NK-92 (cell line): ENCODE measurements around the gene SCN1B.

ENCODE experiments used
- DNase-seq: peaks from one replicate; lab custom pipeline; 2025; ENCODE audit not compliant: unreplicated experiment; lab: John Stamatoyannopoulos, UW

Gene SCN1B

GRCh38 chr19:35051796-35052195 lies 21.5 kb downstream of the SCN1B start:
- DNase-seq: no peak

GRCh38 chr19:35052599-35053190 lies 22.4 kb downstream of the SCN1B start:
- DNase-seq: no peak

GRCh38 chr19:35053667-35054293 lies 23.5 kb downstream of the SCN1B start:
- DNase-seq: no peak

- no peak for DNase-seq
These were observed 24.4 kb downstream of the SCN1B start for GRCh38 chr19:35054626-35055025.

GRCh38 chr19:35055715-35056179 lies 25.5 kb downstream of the SCN1B start:
- no peak for DNase-seq

GRCh38 chr19:35056513-35057063 lies 26.3 kb downstream of the SCN1B start:
- DNase-seq: no peak

GRCh38 chr19:35058370-35058769 lies 28.1 kb downstream of the SCN1B start:
- DNase-seq: no peak

GRCh38 chr19:35059006-35059798 lies 28.9 kb downstream of the SCN1B start:
- no peak for DNase-seq

- DNase-seq: no peak
These were observed 29.5 kb downstream of the SCN1B start for GRCh38 chr19:35059799-35060091.

GRCh38 chr19:35060160-35060855 lies 30.0 kb downstream of the SCN1B start:
- no peak for DNase-seq

- DNase-seq: no peak
These were observed 31.5 kb downstream of the SCN1B start for GRCh38 chr19:35061583-35062373.

- no peak for DNase-seq
These were observed 32.7 kb downstream of the SCN1B start for GRCh38 chr19:35062942-35063341.

GRCh38 chr19:35063940-35064818 lies 33.9 kb downstream of the SCN1B start:
- DNase-seq: no peak

- DNase-seq: no peak
These were observed 35.3 kb downstream of the SCN1B start for GRCh38 chr19:35065574-35065973.

- DNase-seq: no peak
These were observed 35.9 kb downstream of the SCN1B start for GRCh38 chr19:35066121-35066520.

GRCh38 chr19:35066691-35067563 lies 36.7 kb downstream of the SCN1B start:
- peak; percentile 38 for DNase-seq

GRCh38 chr19:35068941-35069634 lies 38.8 kb downstream of the SCN1B start:
- DNase-seq: no peak

- no peak for DNase-seq
These were observed 39.4 kb downstream of the SCN1B start for GRCh38 chr19:35069696-35070095.
